DND-41 (cell line): Measurements from ENCODE around the gene SLC35D1.

ENCODE experiments used
- EZH2 ChIP-seq: IDR thresholded peaks from 3 replicates; pipeline ENCODE4 v1.6.1; 2012; ENCODE audit warnings: borderline replicate concordance, low read depth, mild to moderate bottlenecking, moderate library complexity, low read length, inconsistent platforms; ENCODE audit not compliant: severe bottlenecking
- TF ChIP-seq, protein P1 (sequence below): IDR thresholded peaks from 2 replicates; pipeline ENCODE4 v1.5.1; 2012; ENCODE audit warnings: borderline replicate concordance, low read length, moderate library complexity, mild to moderate bottlenecking; ENCODE audit not compliant: poor library complexity, severe bottlenecking; ENCODE audit errors: extremely low read depth

- no peak for TF ChIP-seq EZH2
- TF ChIP-seq, protein P1, sequence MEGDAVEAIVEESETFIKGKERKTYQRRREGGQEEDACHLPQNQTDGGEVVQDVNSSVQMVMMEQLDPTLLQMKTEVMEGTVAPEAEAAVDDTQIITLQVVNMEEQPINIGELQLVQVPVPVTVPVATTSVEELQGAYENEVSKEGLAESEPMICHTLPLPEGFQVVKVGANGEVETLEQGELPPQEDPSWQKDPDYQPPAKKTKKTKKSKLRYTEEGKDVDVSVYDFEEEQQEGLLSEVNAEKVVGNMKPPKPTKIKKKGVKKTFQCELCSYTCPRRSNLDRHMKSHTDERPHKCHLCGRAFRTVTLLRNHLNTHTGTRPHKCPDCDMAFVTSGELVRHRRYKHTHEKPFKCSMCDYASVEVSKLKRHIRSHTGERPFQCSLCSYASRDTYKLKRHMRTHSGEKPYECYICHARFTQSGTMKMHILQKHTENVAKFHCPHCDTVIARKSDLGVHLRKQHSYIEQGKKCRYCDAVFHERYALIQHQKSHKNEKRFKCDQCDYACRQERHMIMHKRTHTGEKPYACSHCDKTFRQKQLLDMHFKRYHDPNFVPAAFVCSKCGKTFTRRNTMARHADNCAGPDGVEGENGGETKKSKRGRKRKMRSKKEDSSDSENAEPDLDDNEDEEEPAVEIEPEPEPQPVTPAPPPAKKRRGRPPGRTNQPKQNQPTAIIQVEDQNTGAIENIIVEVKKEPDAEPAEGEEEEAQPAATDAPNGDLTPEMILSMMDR = no peak
These were observed 75.7 kb downstream of the SLC35D1 start for GRCh38 chr1:66978201-66978600.
